HepG2 (cell line): ENCODE measurements around the gene PCAT6. TPM values are rescaled to one million over a fixed set of nuclear protein-coding genes. Genes with fewer than 3 reads are reported as not detected.

Experiments
- ATAC-seq: fragments of 200-7000 bp; cut with Tn5 transposase; 3 replicates; pipeline ENCODE4 v1.9.1; 2020; ENCODE audit warnings: mild to moderate bottlenecking, moderate library complexity
- BruUV-seq: library from RNA; stranded (reverse); fragments of 400-500 nt; replicated peaks from 2 replicates; lab custom pipeline; 2021; lab: Mats Ljungman, UMichigan
- CTCF ChIA-PET: fragments of 300-600 bp; formaldehyde crosslinking; extraction: SDS; loops from one replicate; lab custom pipeline; 2021; ENCODE audit warnings: low total read pairs, inconsistent platforms, low intra/inter-chr PET ratio; lab: Yijun Ruan, JAX
- POLR2A ChIA-PET: fragments of 350-600 bp; sonication (Branson Sonifier 250); formaldehyde crosslinking; loops from one replicate; lab custom pipeline; 2020; ENCODE audit warnings: antibody characterized with exemption, inconsistent platforms; lab: Yijun Ruan, JAX
- DNase-seq: peaks from one replicate; pipeline ENCODE4 v3.0.0-alpha.2; 2015; ENCODE audit warnings: low spot score
- FAIRE-seq: peaks from 3 replicates; lab custom pipeline; 2011; peaks lifted over from hg19 to GRCh38; lab: Jason Lieb, UNC
- H2AFZ ChIP-seq: one replicate; pipeline ENCODE4 v1.6.1; 2011; ENCODE audit warnings: low read length, inconsistent platforms
- H3K27ac ChIP-seq: fragments of 300-600 bp; 3 replicates; pipeline ENCODE4 v1.8.0; 2011; ENCODE audit warnings: mixed run types, mild to moderate bottlenecking, mixed read lengths, low read length, inconsistent platforms; ENCODE audit not compliant: insufficient read depth; ENCODE audit errors: extremely low read length
- H3K27me3 ChIP-seq, 2 experiments: fragments of 200-600 bp in 1 of 2; 2 replicates in 1 of 2; 3 replicates in 1 of 2; pipeline versions ENCODE4 v1.6.0 to v1.8.0; 2011; ENCODE audit warnings: low read length in 2 of 2, mild to moderate bottlenecking in 2 of 2, moderate library complexity in 2 of 2, inconsistent platforms in 1 of 2; ENCODE audit not compliant: insufficient read depth in 2 of 2, control insufficient read depth in 1 of 2
- H3K36me3 ChIP-seq, 2 experiments: fragments of 200-600 bp in 1 of 2; replicated peaks in 1 of 2; 2 replicates in 1 of 2; 3 replicates in 1 of 2; pipeline versions ENCODE4 v1.5.1 to v1.8.0; 2011; ENCODE audit warnings: low read length in 2 of 2, inconsistent platforms in 1 of 2; ENCODE audit not compliant: insufficient read depth in 2 of 2, control insufficient read depth in 1 of 2
- H3K4me1 ChIP-seq: 2 replicates; pipeline ENCODE4 v1.5.1; 2012; ENCODE audit warnings: low read length, inconsistent platforms; ENCODE audit not compliant: insufficient read depth
- H3K4me2 ChIP-seq: 2 replicates; pipeline ENCODE4 v1.6.0; 2011; ENCODE audit warnings: low read depth, low read length, inconsistent platforms
- H3K4me3 ChIP-seq, 3 experiments: fragments of 200-600 bp in 1 of 3; sonication (generic), shearing (Covaris generic) in 1 of 3; replicated peaks in 1 of 3; 2 replicates each; pipeline ENCODE4 v1.5.1; 2011 to 2016; ENCODE audit warnings: low read length in 3 of 3, inconsistent platforms in 2 of 3, low read depth in 2 of 3, mild to moderate bottlenecking in 2 of 3, control low read depth in 1 of 3, mixed read lengths in 1 of 3; ENCODE audit not compliant: insufficient read depth in 1 of 3
- H3K79me2 ChIP-seq: one replicate; pipeline ENCODE4 v1.6.1; 2011; ENCODE audit warnings: low read length, inconsistent platforms; ENCODE audit not compliant: insufficient read depth
- H3K9ac ChIP-seq: 2 replicates; pipeline ENCODE4 v1.6.0; 2011; ENCODE audit warnings: mild to moderate bottlenecking, low read depth, low read length, inconsistent platforms; ENCODE audit not compliant: insufficient read depth
- H3K9me3 ChIP-seq: 2 replicates; pipeline ENCODE4 v1.5.1; 2012; ENCODE audit warnings: mild to moderate bottlenecking, low read length
- H4K20me1 ChIP-seq: 2 replicates; pipeline ENCODE4 v1.6.0; 2011; ENCODE audit warnings: inconsistent platforms, mild to moderate bottlenecking, low read length, moderate library complexity; ENCODE audit not compliant: insufficient read depth
- ATF7 ChIP-seq, 2 experiments: fragments of 450-650 bp in 1 of 2; sonication (generic) in 1 of 2; formaldehyde crosslinking in 1 of 2; IDR thresholded peaks; 2 replicates each; pipeline versions ENCODE4 v1.4.0 to v1.6.1; 2016 to 2020; ENCODE audit warnings: antibody characterized with exemption in 1 of 2, mild to moderate bottlenecking in 1 of 2, missing genetic modification reagents in 1 of 2
- CCAR2 ChIP-seq: fragments of 200-400 bp; formaldehyde crosslinking; optimal IDR thresholded peaks from 2 replicates; pipeline ENCODE3; 2018; ENCODE audit warnings: low read depth, mild to moderate bottlenecking, low read length, moderate library complexity
- CCDC6 ChIP-seq: sonication (generic); formaldehyde crosslinking; IDR thresholded peaks from 2 replicates; pipeline ENCODE4 v1.8.1; 2022; ENCODE audit warnings: mild to moderate bottlenecking, missing genetic modification reagents, moderate library complexity
- DR1 ChIP-seq: sonication (generic); formaldehyde crosslinking; IDR thresholded peaks from 2 replicates; pipeline ENCODE4 v1.8.0; 2021; ENCODE audit warnings: mild to moderate bottlenecking, missing genetic modification reagents, inconsistent platforms
- ESRRA ChIP-seq: sonication (generic); formaldehyde crosslinking; IDR thresholded peaks from 2 replicates; pipeline ENCODE4 v1.5.1; 2020; ENCODE audit warnings: mild to moderate bottlenecking, low read depth, missing genetic modification reagents
- FLYWCH1 ChIP-seq: sonication (generic); formaldehyde crosslinking; IDR thresholded peaks from 2 replicates; pipeline ENCODE4 v1.8.1; 2023; ENCODE audit warnings: mild to moderate bottlenecking, missing genetic modification reagents
- GATAD1 ChIP-seq: IDR thresholded peaks from 2 replicates; pipeline ENCODE4 v1.6.1; 2016; ENCODE audit warnings: missing genetic modification reagents, missing compliant biosample characterization
- IRX3 ChIP-seq: sonication (generic); formaldehyde crosslinking; IDR thresholded peaks from 2 replicates; pipeline ENCODE4 v1.8.1; 2023; ENCODE audit warnings: mild to moderate bottlenecking, low read depth, missing genetic modification reagents, borderline replicate concordance
- NFIB ChIP-seq: sonication (generic); formaldehyde crosslinking; IDR thresholded peaks from 2 replicates; pipeline ENCODE4 v1.9.0; 2021; ENCODE audit warnings: missing genetic modification reagents, mild to moderate bottlenecking, borderline replicate concordance
- PTBP1 ChIP-seq: fragments of 200-400 bp; formaldehyde crosslinking; IDR thresholded peaks from 2 replicates; pipeline ENCODE4 v1.6.1; 2018; ENCODE audit warnings: low read length, low read depth; ENCODE audit not compliant: poor library complexity, severe bottlenecking
- SSRP1 ChIP-seq: IDR thresholded peaks from 2 replicates; pipeline ENCODE4 v1.6.1; 2016; ENCODE audit warnings: control low read depth
- YY1 ChIP-seq: IDR thresholded peaks from 2 replicates; pipeline ENCODE4 v1.6.1; 2011; ENCODE audit warnings: low read length, low read depth, moderate library complexity, mild to moderate bottlenecking; ENCODE audit not compliant: insufficient read depth, insufficient replicate concordance
- ZKSCAN5 ChIP-seq: sonication (generic); formaldehyde crosslinking; IDR thresholded peaks from 2 replicates; pipeline ENCODE4 v1.5.1; 2020; ENCODE audit warnings: mild to moderate bottlenecking, missing genetic modification reagents
- ZNF773 ChIP-seq: sonication (generic); formaldehyde crosslinking; IDR thresholded peaks from 2 replicates; pipeline ENCODE4 v1.4.0; 2020; ENCODE audit warnings: missing genetic modification reagents, borderline replicate concordance
- WGBS: methylation state at CpG from one replicate; pipeline ENCODE4 v1.1.6; 2017; ENCODE audit warnings: low lambda C conversion rate; 5-methylcytosine and 5-hydroxymethylcytosine counted together
- in situ Hi-C: cut with HindIII; loops from 2 replicates; pipeline ENCODE4 v1.10.0; 2017; ENCODE audit warnings: low pct_unique_long_range_greater_than_20kb; ENCODE audit not compliant: extremely low pct_ligation_motif_present
- intact Hi-C: fragments of 100-400 bp; cut with micrococcal nuclease; formaldehyde crosslinking; loops from one replicate; pipeline ENCODE4 v1.10.0; 2022; ENCODE audit not compliant: unreplicated experiment
- polyA plus RNA-seq, 8 experiments: library from polyadenylated mRNA; depleted of rRNA in 3 of 8; stranded (reverse) in 7 of 8; unstranded in 1 of 8; fragments of >200 nt; fragmentation: Illumina TruSeq in 4 of 8; extraction: Trizol in 4 of 8; gene quantifications; 2 replicates each; pipeline versions ENCODE4 v1.2.1 to v1.2.3, GENCODE V29; 2011 to 2016; ENCODE audit warnings: low read depth in 4 of 8, missing spikeins in 1 of 8, mixed read lengths in 1 of 8; ENCODE audit not compliant: insufficient read depth in 1 of 8
- total RNA-seq, 5 experiments: library from RNA; depleted of rRNA; stranded (reverse); fragments of >200 nt; fragmentation: Illumina TruSeq; extraction: Trizol; gene quantifications; 2 replicates each; pipeline ENCODE4 v1.2.3, GENCODE V29; 2016; ENCODE audit warnings: low read depth in 1 of 5
- TF ChIP-seq, protein P1 (sequence below): sonication (generic); formaldehyde crosslinking; IDR thresholded peaks from 2 replicates; pipeline ENCODE4 v1.8.0; 2022; ENCODE audit warnings: mild to moderate bottlenecking, missing genetic modification reagents; ENCODE audit not compliant: insufficient replicate concordance
- TF ChIP-seq, protein P2 (sequence below): sonication (generic); formaldehyde crosslinking; IDR thresholded peaks from 2 replicates; pipeline ENCODE4 v1.4.0; 2020; ENCODE audit warnings: missing genetic modification reagents, mild to moderate bottlenecking, borderline replicate concordance
- TF ChIP-seq, protein P3 (sequence below), 2 experiments: IDR thresholded peaks; 2 replicates each; pipeline ENCODE4 v1.6.1; 2011 to 2012; ENCODE audit warnings: low read length in 2 of 2, borderline replicate concordance in 1 of 2, low read depth in 1 of 2, mild to moderate bottlenecking in 1 of 2, moderate library complexity in 1 of 2

Gene PCAT6
- total and polyA plus RNA-seq, 2 of the 13 experiments (the other 11 are each of a cell fraction or from before 2014, with no cell fraction given): 0.60 to 4.4 TPM

DNA sequence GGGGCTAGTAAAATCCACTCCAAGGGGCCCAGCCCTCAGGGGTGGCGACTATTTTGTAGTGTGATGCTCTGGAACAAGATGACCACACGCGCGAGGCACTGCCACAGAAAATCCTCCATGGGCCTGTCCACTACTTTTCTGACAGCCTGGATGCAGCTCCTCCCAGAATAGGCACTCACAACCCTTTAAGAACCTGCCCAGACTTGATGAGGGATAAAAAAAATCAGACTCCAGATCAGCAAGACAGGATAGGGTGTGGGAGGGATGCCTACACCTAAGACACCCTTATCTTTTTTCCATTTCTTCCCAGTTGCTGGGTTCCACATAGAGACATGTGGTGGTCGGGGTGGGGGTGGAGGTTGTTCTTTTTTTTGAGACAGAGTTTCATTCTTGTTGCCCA, 33.5 kb downstream of the PCAT6 start:
- CTCF ChIA-PET: no interaction called here
- Histone ChIP-seq H3K9me3 (no peaks in the 10 kb centered on the region), H3K36me3 (no peaks in the 10 kb centered on the region), H3K27ac (no peak overlapping the region), H3K27me3 (no peaks in the 10 kb centered on the region), H4K20me1 (no peaks in the 10 kb centered on the region), H3K4me1 (peaks cover 38% of the 10 kb centered on the region), H3K9ac (no peak overlapping the region), H2AFZ (no peak overlapping the region), H3K4me2 (no peak overlapping the region), H3K79me2 (no peaks in the 10 kb centered on the region), H3K4me3 (no peak overlapping the region)
- no TSS peak for BruUV-seq
- intact Hi-C loops (no loop called here), in situ Hi-C loops (no loop called here)
- FAIRE-seq (no peak), ATAC-seq (no peak), DNase-seq (no peak)
- POLR2A ChIA-PET: no interaction called here
- WGBS: 69% methylated on average over 5 of the region's 5 CpGs
- no peak for TF ChIP-seq YY1
- TF ChIP-seq CCAR2: no peak
- TF ChIP-seq FLYWCH1 (CRISPR knock-in tag): no peak
- TF ChIP-seq ZKSCAN5: no peak
- no peak for TF ChIP-seq ZNF773
- TF ChIP-seq, protein P1, sequence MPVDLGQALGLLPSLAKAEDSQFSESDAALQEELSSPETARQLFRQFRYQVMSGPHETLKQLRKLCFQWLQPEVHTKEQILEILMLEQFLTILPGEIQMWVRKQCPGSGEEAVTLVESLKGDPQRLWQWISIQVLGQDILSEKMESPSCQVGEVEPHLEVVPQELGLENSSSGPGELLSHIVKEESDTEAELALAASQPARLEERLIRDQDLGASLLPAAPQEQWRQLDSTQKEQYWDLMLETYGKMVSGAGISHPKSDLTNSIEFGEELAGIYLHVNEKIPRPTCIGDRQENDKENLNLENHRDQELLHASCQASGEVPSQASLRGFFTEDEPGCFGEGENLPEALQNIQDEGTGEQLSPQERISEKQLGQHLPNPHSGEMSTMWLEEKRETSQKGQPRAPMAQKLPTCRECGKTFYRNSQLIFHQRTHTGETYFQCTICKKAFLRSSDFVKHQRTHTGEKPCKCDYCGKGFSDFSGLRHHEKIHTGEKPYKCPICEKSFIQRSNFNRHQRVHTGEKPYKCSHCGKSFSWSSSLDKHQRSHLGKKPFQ: no peak
- no peak for TF ChIP-seq NFIB (CRISPR knock-in tag)
- no peak for TF ChIP-seq GATAD1 (CRISPR knock-in tag)
- no peak for TF ChIP-seq SSRP1 (CRISPR knock-in tag)
- TF ChIP-seq, protein P2, sequence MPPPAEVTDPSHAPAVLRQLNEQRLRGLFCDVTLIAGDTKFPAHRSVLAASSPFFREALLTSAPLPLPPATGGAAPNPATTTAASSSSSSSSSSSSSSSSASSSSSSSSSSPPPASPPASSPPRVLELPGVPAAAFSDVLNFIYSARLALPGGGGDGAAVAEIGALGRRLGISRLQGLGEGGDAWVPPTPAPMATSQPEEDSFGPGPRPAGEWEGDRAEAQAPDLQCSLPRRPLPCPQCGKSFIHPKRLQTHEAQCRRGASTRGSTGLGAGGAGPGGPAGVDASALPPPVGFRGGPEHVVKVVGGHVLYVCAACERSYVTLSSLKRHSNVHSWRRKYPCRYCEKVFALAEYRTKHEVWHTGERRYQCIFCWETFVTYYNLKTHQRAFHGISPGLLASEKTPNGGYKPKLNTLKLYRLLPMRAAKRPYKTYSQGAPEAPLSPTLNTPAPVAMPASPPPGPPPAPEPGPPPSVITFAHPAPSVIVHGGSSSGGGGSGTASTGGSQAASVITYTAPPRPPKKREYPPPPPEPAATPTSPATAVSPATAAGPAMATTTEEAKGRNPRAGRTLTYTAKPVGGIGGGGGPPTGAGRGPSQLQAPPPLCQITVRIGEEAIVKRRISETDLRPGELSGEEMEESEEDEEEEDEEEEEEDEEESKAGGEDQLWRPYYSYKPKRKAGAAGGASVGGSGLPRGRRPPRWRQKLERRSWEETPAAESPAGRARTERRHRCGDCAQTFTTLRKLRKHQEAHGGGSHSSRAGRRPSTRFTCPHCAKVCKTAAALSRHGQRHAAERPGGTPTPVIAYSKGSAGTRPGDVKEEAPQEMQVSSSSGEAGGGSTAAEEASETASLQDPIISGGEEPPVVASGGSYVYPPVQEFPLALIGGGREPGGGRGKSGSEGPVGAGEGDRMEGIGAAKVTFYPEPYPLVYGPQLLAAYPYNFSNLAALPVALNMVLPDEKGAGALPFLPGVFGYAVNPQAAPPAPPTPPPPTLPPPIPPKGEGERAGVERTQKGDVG: no peak
- TF ChIP-seq ESRRA (CRISPR knock-in tag): no peak
- TF ChIP-seq, protein P3, sequence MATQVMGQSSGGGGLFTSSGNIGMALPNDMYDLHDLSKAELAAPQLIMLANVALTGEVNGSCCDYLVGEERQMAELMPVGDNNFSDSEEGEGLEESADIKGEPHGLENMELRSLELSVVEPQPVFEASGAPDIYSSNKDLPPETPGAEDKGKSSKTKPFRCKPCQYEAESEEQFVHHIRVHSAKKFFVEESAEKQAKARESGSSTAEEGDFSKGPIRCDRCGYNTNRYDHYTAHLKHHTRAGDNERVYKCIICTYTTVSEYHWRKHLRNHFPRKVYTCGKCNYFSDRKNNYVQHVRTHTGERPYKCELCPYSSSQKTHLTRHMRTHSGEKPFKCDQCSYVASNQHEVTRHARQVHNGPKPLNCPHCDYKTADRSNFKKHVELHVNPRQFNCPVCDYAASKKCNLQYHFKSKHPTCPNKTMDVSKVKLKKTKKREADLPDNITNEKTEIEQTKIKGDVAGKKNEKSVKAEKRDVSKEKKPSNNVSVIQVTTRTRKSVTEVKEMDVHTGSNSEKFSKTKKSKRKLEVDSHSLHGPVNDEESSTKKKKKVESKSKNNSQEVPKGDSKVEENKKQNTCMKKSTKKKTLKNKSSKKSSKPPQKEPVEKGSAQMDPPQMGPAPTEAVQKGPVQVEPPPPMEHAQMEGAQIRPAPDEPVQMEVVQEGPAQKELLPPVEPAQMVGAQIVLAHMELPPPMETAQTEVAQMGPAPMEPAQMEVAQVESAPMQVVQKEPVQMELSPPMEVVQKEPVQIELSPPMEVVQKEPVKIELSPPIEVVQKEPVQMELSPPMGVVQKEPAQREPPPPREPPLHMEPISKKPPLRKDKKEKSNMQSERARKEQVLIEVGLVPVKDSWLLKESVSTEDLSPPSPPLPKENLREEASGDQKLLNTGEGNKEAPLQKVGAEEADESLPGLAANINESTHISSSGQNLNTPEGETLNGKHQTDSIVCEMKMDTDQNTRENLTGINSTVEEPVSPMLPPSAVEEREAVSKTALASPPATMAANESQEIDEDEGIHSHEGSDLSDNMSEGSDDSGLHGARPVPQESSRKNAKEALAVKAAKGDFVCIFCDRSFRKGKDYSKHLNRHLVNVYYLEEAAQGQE (IDR thresholded peaks at IDR 0.05; ENCODE audit: borderline replicate concordance in 1 of 2, low read depth in 1 of 2, low read length in 2 of 2): no peak
- TF ChIP-seq ATF7 (IDR thresholded peaks at IDR 0.05): no peak
- no peak for TF ChIP-seq ATF7 (CRISPR knock-in tag; IDR thresholded peaks at IDR 0.05)
- no peak for TF ChIP-seq PTBP1
- no peak for TF ChIP-seq CCDC6 (CRISPR knock-in tag)
- no peak for TF ChIP-seq DR1 (CRISPR knock-in tag)
- no peak for TF ChIP-seq IRX3
